Stimulated activated naive CD8-positive, alpha-beta T cell treated with anti-CD3 and anti-CD28 coated beads, Interleukin-15, amount 100 ng/mL, for 72 hours (primary cell): ENCODE data around the gene CMTR1.

Experiments
- ATAC-seq: fragments of 150-1000 bp; cut with Tn5 transposase; 2 replicates; pipeline ENCODE4 v1.10.0; 2021; ENCODE audit warnings: mild to moderate bottlenecking, moderate library complexity
- DNase-seq, 2 donors: peaks; one replicate each; pipeline ENCODE4 v3.0.0; 2021 to 2022
- H3K27ac Mint-ChIP-seq, 2 donors: one replicate each; pipeline ENCODE4 v1.8.0; 2022; ENCODE audit warnings: mild to moderate bottlenecking in 2 of 2, mixed read lengths in 2 of 2, moderate library complexity in 2 of 2
- H3K27me3 Mint-ChIP-seq: one replicate; pipeline ENCODE4 v1.8.0; 2022; ENCODE audit warnings: mixed read lengths
- H3K4me1 Mint-ChIP-seq: one replicate; pipeline ENCODE4 v1.8.0; 2022; ENCODE audit warnings: mild to moderate bottlenecking, mixed read lengths
- H3K4me3 Mint-ChIP-seq, 2 donors: one replicate each; pipeline ENCODE4 v1.8.0; 2022; ENCODE audit warnings: mild to moderate bottlenecking in 2 of 2, mixed read lengths in 2 of 2, moderate library complexity in 1 of 2
- H3K9me3 Mint-ChIP-seq, 2 donors: one replicate each; pipeline ENCODE4 v1.8.0; 2022; ENCODE audit warnings: mixed read lengths in 2 of 2

Gene CMTR1

DNA sequence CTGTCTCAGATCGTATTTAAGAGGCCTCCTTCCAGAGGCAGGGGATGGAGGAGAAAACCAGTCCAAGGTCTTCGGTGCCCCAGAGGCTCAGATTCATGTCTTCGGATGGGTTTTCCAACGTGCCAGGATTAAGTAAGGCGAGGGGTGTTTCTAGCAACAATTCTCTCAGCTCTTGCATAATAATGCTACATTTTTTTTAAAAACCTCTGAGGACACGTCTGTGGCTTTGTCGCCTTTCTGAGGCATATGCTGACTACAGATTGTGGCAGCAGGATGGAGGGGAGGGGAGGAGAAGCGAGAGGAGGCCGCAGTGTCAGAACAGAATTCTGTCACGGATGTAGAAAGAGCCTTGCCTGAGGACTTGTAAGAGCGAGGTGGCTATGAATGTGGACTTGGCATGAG is 84.4 kb downstream of the CMTR1 start:
- H3K4me1 Mint-ChIP-seq = peaks cover 95% of the 10 kb centered on the region
- H3K4me3 Mint-ChIP-seq = peak overlapping the region; percentile 93
- ATAC-seq (peak; percentile 59), DNase-seq (peak; percentile 73 to 80)
- H3K27ac Mint-ChIP-seq = peak overlapping the region; percentile 99
- H3K9me3 Mint-ChIP-seq = no peaks in the 10 kb centered on the region
- H3K27me3 Mint-ChIP-seq = no peaks in the 10 kb centered on the region

DNA sequence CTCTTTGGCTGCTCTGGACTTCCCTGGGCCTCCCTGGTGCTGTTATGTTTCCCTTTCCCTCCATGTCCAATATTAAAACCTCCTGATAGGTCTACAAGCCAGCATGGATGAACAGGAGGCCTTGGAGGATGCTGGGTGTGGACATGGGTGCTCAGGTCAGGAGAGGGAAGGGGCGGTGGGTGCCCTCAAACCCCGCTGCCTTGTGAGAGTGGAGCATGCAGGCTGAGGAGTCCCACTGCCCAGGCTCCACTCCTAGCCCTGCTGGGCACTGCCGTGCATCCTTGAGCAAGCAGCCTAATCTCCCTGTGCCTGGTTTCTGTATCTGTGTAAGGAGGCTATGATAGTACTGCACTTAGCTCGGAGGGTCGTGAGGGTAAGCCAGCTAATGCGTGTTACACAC is 85.1 kb downstream of the CMTR1 start:
- no peaks in the 10 kb centered on the region for H3K27me3 Mint-ChIP-seq
- H3K9me3 Mint-ChIP-seq = no peaks in the 10 kb centered on the region
- DNase-seq = no peak
- peaks cover 95% of the 10 kb centered on the region for H3K4me1 Mint-ChIP-seq
- ATAC-seq = no peak
- H3K27ac Mint-ChIP-seq = peak overlapping the region; percentile 77 to 89
- H3K4me3 Mint-ChIP-seq = peak overlapping the region; percentile 93

DNA sequence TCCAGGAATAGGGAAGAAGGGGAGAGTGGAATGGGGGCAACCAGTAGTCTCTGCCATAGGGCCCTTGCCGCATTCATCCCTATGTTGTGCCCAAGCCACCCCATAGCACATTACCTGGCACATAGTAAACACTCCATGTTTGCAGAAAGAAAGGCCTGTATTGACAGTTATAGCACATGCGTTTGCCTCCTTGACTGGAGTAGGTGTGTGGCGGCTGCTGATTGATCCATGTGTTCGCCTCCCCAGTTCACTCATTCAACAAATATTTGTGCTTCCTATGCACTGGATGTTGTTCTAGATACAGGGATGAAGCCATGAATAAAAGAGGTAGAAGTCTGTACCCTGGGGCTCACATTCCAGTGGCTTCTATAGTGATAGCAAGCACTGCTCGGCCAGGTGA is 86.4 kb downstream of the CMTR1 start:
- Mint-ChIP-seq H3K27me3 (no peaks in the 10 kb centered on the region), H3K27ac (no peak overlapping the region), H3K4me3 (peak overlapping the region in 1 of 2 donors; percentile 93), H3K9me3 (no peaks in the 10 kb centered on the region), H3K4me1 (peaks cover 92% of the 10 kb centered on the region)
- no peak for ATAC-seq
- no peak for DNase-seq

DNA sequence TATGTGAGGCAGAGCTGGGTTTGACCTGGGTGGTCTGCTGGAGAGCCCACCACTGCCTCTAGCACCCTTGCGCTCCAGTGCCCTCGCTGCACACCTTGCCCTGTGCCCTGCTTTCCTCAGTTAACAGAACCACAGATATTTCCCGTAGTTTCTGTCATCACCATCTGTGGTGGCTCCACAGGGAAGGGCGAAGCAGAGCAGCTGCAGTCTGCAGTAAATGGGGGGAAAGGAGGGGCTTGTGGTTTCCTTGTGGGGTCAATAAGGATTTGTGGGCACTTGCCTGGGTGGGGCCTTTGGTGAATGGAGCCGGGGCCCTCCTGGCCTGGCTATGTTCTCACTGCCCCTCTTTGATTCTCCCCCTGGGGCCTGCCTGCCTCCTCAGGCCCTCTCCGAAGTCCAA is 87.9 kb downstream of the CMTR1 start:
- no peaks in the 10 kb centered on the region for H3K9me3 Mint-ChIP-seq
- no peak overlapping the region for H3K27ac Mint-ChIP-seq
- ATAC-seq (no peak), DNase-seq (no peak)
- H3K4me1 Mint-ChIP-seq = peaks cover 91% of the 10 kb centered on the region
- H3K27me3 Mint-ChIP-seq = no peaks in the 10 kb centered on the region
- peak overlapping the region in 1 of 2 donors; percentile 70 for H3K4me3 Mint-ChIP-seq

DNA sequence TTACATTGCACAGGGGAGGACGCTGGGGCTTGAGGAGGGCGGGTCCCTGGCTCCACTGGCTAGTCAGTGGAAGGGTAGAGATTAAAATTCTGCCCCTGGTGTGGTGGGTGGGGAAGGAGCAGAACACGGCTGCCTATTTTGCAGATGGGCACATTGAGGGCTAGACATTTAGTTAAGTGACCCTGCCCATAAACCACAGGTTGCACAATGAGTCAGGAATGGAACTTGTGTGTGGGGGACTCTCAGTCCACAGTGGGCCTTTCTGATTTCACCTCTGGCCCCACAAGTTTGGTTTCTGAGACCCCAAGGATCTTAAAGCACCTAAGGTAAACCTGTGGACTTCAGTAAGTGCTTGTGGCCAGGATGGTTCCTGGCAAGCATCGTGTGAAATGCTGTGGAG is 88.7 kb downstream of the CMTR1 start:
- H3K4me3 Mint-ChIP-seq = peak overlapping the region in 1 of 2 donors; percentile 70
- H3K27me3 Mint-ChIP-seq = no peaks in the 10 kb centered on the region

DNA sequence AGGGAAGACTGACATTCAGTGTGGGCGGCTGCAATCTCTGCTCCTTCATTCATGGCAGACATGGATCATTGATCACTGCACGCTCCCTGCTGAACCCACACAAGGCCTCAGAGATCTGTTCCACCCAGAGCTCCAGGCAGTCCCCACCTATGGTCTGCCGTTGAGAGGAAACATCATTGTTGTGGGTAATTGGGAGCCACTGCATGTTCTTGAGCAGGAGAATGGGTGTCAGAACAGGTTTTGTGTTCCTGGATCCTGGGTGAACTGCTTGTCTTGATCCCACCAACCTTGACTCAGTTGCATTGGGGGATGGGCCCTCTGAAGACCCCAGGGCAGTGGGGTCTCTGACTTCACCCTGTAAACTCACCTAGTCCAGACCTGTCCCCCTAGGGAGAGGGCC is 89.8 kb downstream of the CMTR1 start:
- no peak for ATAC-seq
- H3K27me3 Mint-ChIP-seq = no peaks in the 10 kb centered on the region
- H3K27ac Mint-ChIP-seq = no peak overlapping the region
- no peaks in the 10 kb centered on the region for H3K9me3 Mint-ChIP-seq
- peaks cover 79% of the 10 kb centered on the region for H3K4me1 Mint-ChIP-seq
- H3K4me3 Mint-ChIP-seq = no peak overlapping the region
- DNase-seq = no peak

More for the DNA sequence above, 88.7 kb downstream of the CMTR1 start:
- Mint-ChIP-seq H3K9me3 (no peaks in the 10 kb centered on the region), H3K27ac (peak overlapping the region; percentile 60 to 64), H3K4me1 (peaks cover 89% of the 10 kb centered on the region)
- no peak for ATAC-seq
- DNase-seq = peak in 1 of 2 donors; percentile 33

DNA sequence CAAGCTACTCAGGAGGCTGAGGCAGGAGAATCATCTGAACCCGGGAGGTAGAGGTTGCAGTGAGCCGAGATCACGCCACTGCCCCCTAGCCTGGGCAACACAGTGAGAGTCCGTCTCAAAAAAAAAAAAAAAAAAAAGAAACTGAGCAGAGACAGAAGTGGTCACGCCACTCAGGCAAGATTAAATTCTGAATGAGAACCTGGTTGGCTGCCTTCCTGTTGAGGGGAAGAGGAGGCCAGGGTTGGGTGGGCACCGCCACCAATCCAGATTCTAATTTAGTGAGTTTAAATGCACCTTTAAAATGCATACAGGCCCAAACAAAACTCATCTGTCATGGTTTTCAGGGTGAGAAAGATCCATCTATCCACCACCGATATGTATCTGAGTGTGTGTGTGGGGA is 90.4 kb downstream of the CMTR1 start:
- Mint-ChIP-seq H3K4me3 (no peak overlapping the region), H3K9me3 (no peaks in the 10 kb centered on the region), H3K27ac (no peak overlapping the region), H3K4me1 (peaks cover 73% of the 10 kb centered on the region), H3K27me3 (no peaks in the 10 kb centered on the region)
- DNase-seq (no peak), ATAC-seq (no peak)

DNA sequence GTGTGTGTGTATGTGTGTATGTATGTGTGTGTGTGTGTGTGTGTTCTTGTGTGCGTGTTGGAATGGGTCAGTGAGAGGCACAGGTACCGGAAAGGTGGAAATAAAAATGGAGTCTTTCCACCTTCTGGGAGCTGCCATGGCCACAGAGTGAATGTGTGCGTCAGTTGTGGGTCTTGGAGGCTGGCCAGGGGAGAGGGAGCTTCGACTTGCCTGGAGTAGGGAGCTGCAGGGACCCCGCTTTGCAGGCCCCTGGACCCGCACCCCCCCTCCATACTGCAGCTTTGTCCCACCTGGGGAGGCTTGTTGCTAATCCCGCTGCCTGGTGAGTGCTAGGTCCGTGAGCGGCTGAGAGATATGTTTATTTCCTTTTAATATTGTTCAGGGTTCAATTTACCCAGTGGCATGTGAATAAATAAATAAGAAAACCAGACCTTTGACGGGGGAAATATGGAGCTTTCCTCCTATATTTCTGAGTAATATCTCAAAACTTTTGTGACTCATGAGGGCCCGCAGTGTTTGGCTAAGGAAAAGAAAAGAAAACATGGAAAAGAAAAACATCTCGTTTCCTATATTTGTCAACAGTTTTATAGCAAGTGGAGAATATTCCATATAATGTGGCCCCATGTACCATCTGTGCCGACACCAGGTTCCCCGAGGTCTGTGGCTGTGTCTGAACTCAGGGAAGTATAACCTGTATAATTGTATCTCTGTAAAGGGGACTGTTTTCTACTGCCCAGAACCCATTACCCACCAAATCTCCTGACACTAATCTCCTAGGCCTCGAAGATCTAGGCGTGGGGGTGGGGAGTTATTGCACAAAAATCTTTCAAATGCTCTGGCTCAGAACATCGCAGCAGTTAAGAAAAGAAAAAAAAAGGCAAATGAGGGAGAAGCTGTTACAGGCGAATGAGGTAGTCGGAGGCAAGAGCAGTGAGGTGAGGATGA is 91.3 kb downstream of the CMTR1 start:
- no peak overlapping the region for H3K4me3 Mint-ChIP-seq
- H3K4me1 Mint-ChIP-seq = peaks cover 64% of the 10 kb centered on the region
- DNase-seq = no peak
- H3K9me3 Mint-ChIP-seq = no peaks in the 10 kb centered on the region
- H3K27me3 Mint-ChIP-seq = no peaks in the 10 kb centered on the region
- ATAC-seq = no peak
- H3K27ac Mint-ChIP-seq = peak overlapping the region in 1 of 2 donors; percentile 48

DNA sequence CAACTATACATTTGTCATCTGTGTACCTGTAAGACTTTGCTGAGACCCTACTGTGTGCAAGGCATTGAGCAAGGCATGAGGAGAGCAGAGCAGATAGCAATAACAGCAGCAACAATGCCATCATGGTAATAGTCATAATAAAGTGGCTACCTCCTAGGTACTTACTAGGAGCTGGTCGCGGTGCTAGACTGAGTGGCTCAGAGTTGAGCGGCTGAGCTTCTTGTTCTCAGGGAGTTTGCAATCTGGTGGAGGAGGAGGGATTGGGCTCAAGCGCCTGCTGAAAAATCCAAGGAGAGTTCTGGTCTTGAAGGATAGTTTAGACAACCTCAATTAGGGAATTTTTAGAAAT is 91.9 kb downstream of the CMTR1 start:
- DNase-seq (no peak), ATAC-seq (no peak)
- Mint-ChIP-seq H3K4me1 (peaks cover 61% of the 10 kb centered on the region), H3K27ac (peak overlapping the region in 1 of 2 donors; percentile 48), H3K27me3 (no peaks in the 10 kb centered on the region), H3K9me3 (no peaks in the 10 kb centered on the region), H3K4me3 (no peak overlapping the region)

DNA sequence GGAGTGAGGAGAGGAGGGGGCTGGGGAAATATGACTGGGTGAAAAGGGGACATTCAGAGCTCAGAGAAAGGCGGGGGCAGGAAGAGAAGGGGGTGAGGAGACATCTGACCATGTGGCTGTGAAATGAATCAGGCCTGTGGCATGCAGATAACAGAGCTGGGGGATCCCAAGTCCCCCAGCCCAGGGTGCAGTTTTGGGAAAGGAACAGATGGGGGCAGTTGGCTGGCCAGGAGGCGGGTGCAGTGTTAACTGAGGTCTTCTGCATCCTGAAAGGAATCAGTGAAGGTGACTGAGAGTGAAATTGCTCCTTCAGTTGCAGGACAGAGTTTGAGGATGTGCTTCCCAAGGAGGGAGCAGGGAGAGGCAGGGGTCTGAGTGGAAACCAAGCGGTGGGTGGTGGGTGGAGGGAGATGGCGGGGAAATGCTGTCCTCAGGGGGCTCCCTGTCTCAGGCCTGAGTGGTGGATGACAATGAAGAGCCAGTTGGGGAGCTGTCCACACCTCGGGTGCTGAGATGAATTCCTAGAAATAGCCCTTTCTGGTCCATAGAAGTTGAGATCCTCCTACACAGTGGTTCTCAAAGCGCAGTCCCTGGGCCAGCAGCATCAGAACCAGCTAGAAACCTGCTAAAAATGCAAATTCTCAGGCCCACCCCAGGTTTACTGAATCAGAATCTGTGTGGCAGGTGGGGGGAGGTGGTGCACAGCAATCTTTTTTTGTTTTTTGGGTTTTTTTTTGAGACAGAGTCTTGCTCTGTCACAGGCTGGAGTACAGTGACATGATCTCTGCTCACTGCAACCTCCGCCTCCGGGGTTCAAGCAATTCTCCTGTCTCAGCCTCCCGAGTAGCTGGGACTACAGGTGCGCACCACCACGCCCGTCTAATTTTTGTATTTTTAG is 92.7 kb downstream of the CMTR1 start:
- no peak overlapping the region for H3K27ac Mint-ChIP-seq
- H3K4me1 Mint-ChIP-seq = peaks cover 56% of the 10 kb centered on the region
- no peaks in the 10 kb centered on the region for H3K9me3 Mint-ChIP-seq
- no peaks in the 10 kb centered on the region for H3K27me3 Mint-ChIP-seq
- no peak overlapping the region for H3K4me3 Mint-ChIP-seq
- no peak for ATAC-seq
- no peak for DNase-seq

DNA sequence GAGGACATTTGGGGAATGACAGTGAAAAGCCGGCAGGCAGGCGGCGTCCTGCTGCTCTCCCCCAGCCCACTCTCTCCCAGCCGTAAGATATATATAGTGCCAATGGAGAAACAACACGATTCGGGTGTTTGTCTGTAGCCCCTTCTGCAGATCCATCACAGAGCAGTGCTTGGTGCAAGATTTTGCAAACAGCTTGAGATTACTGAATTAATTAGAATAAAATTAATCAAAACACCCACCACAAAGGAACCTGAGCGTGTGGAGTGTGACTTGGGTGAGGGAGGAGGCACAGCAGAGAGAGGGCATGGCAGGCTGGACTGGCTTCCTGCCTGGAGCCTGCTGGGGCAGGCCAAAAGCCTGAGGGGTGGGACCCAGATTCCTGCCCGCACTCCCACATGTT is 95.5 kb downstream of the CMTR1 start:
- no peak overlapping the region for H3K4me3 Mint-ChIP-seq
- peaks cover 29% of the 10 kb centered on the region for H3K4me1 Mint-ChIP-seq
- H3K9me3 Mint-ChIP-seq = no peaks in the 10 kb centered on the region
- ATAC-seq = no peak
- H3K27me3 Mint-ChIP-seq = no peaks in the 10 kb centered on the region
- no peak for DNase-seq
- no peak overlapping the region for H3K27ac Mint-ChIP-seq

DNA sequence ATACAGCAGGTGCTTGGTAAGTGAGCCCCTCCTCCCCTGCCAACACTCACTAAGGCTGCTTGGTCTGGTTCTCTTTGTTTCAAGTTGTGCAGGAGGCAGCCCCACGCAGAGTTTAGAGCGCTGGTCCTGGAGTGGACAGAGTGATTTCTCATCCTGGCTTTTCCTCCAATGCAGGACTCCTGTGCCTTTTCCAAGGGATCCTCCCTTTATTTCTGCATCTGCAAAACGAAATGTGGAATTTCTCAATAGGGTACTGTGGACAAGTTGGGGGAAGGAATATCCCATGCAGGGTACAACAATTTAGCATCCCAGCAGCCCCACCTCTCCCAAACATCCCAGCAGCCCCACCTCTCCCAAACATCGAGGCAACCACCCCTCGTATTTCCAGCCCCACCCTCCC is 97.3 kb downstream of the CMTR1 start:
- Mint-ChIP-seq H3K9me3 (no peaks in the 10 kb centered on the region), H3K4me3 (no peak overlapping the region), H3K27me3 (no peaks in the 10 kb centered on the region), H3K27ac (no peak overlapping the region), H3K4me1 (peaks cover 13% of the 10 kb centered on the region)
- no peak for ATAC-seq
- DNase-seq = no peak

DNA sequence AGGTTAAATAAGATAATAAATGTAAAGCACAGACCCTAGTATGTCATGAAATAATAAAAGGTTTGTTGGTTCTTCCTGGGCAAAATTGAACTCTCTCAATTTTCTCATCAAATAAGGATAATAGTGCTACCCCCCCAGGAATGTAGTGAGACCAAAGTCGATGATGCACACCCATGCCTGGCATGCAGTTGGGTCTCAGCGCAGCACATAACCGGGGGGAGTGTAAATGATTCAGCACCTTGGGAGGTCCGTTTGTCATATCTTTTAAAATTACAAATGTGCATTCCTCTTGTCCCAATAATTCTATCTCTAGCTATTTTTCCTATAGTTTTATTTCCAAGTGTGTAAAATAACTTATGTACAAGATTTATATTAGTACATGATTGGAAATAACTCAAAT is 98.0 kb downstream of the CMTR1 start:
- ATAC-seq (no peak), DNase-seq (no peak)
- H3K27ac Mint-ChIP-seq = no peak overlapping the region
- no peaks in the 10 kb centered on the region for H3K9me3 Mint-ChIP-seq
- no peaks in the 10 kb centered on the region for H3K27me3 Mint-ChIP-seq
- no peak overlapping the region for H3K4me3 Mint-ChIP-seq
- H3K4me1 Mint-ChIP-seq = peaks cover 14% of the 10 kb centered on the region
